Inflammatory macrophage treated with lipopolysaccharide for 4 hours (primary cell): ENCODE measurements around the gene FBXL16.

ENCODE experiments used
- DNase-seq: peaks from one replicate; pipeline ENCODE4 v3.0.0-alpha.2; 2020

The FBXL16 gene

GRCh38 chr16:660132-660458, 45.5 kb downstream of the FBXL16 start:
- no peak for DNase-seq

- DNase-seq = no peak
These were observed 46.0 kb downstream of the FBXL16 start for GRCh38 chr16:659618-660017.

- no peak for DNase-seq
These were observed 46.7 kb downstream of the FBXL16 start for GRCh38 chr16:658679-659571.

- no peak for DNase-seq
These were observed 48.1 kb downstream of the FBXL16 start for GRCh38 chr16:657487-657886.

- no peak for DNase-seq
These were observed 51.6 kb downstream of the FBXL16 start for GRCh38 chr16:654034-654433.

GRCh38 chr16:652454-653305, 52.9 kb downstream of the FBXL16 start:
- DNase-seq = no peak

GRCh38 chr16:651844-652243, 53.8 kb downstream of the FBXL16 start:
- DNase-seq = no peak

GRCh38 chr16:649631-650030, 56.0 kb downstream of the FBXL16 start:
- no peak for DNase-seq

GRCh38 chr16:648781-649589, 56.6 kb downstream of the FBXL16 start, which contains the start of gene WDR90:
WDR90 (plus strand) TSS chr16:649365; CDS start chr16:649417, 52 bp downstream.
- peak; percentile 94 for DNase-seq

GRCh38 chr16:648071-648780, 57.4 kb downstream of the FBXL16 start:
- peak; percentile 49 for DNase-seq

- no peak for DNase-seq
These were observed 58.3 kb downstream of the FBXL16 start for GRCh38 chr16:647173-647902.

- no peak for DNase-seq
These were observed 58.9 kb downstream of the FBXL16 start for GRCh38 chr16:646679-647172.

GRCh38 chr16:645852-646678, 59.5 kb downstream of the FBXL16 start:
- DNase-seq = no peak

- DNase-seq = no peak
These were observed 61.0 kb downstream of the FBXL16 start for GRCh38 chr16:644556-644955.

- no peak for DNase-seq
These were observed 62.6 kb downstream of the FBXL16 start for GRCh38 chr16:643050-643368.
